DND-41 (cell line): Measurements from ENCODE around the gene MVB12A.

Source experiments
- EZH2 ChIP-seq: IDR thresholded peaks from 3 replicates; pipeline ENCODE4 v1.6.1; 2012; ENCODE audit warnings: borderline replicate concordance, low read depth, mild to moderate bottlenecking, moderate library complexity, low read length, inconsistent platforms; ENCODE audit not compliant: severe bottlenecking
- TF ChIP-seq, protein P1 (sequence below): IDR thresholded peaks from 2 replicates; pipeline ENCODE4 v1.5.1; 2012; ENCODE audit warnings: borderline replicate concordance, low read length, moderate library complexity, mild to moderate bottlenecking; ENCODE audit not compliant: poor library complexity, severe bottlenecking; ENCODE audit errors: extremely low read depth

DNA sequence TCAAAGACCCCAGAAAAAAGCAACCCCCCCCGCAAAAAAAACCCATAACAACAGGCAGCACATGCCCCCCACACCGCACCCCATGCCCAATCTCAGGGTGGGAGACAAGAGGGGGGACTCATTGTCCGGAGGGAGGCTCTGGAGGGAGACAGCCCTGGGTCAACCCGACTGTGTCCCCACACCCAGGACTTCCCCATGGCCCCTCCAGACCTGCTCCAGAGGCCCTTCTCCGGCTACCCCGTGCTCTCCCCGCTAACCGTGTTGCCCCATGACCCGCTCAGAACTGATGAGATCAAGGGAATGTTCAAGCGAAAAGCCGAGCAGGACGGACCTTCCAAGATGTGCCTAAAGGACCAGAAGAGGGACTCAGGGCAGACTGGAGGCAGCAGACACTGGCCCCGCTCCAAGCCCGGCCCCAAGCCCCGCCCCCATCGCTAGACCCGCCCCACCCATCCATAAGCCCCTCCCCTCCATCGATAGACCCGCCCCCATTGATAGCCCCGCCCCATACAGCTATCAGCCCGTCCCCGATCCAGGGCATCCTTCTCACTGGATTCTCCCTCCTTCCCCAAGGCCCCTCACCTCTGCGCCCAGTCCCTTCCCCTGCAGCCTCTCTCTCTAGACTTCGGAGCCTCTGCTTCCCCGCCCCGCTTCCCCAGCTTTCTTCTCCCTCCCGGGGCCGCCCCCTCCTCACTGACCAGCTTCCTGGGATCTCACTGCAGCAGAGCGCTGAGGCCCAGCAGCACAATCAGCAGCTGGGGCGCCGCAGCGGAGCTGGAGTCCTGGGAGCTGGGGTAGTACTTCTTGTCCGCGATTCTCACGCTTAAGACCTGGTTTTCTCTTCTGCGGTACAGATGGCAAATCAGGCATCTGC, 16.6 kb upstream of the MVB12A start:
- TF ChIP-seq, protein P1, sequence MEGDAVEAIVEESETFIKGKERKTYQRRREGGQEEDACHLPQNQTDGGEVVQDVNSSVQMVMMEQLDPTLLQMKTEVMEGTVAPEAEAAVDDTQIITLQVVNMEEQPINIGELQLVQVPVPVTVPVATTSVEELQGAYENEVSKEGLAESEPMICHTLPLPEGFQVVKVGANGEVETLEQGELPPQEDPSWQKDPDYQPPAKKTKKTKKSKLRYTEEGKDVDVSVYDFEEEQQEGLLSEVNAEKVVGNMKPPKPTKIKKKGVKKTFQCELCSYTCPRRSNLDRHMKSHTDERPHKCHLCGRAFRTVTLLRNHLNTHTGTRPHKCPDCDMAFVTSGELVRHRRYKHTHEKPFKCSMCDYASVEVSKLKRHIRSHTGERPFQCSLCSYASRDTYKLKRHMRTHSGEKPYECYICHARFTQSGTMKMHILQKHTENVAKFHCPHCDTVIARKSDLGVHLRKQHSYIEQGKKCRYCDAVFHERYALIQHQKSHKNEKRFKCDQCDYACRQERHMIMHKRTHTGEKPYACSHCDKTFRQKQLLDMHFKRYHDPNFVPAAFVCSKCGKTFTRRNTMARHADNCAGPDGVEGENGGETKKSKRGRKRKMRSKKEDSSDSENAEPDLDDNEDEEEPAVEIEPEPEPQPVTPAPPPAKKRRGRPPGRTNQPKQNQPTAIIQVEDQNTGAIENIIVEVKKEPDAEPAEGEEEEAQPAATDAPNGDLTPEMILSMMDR, result no peak
- no peak for TF ChIP-seq EZH2
